NCI-H1105 treated with DMSO at 0.1 percent for 48 hours (cell line): ENCODE data around the gene ADAT3.

Source experiments
- DNase-seq: peaks from one replicate; lab custom pipeline; 2025; lab: John Stamatoyannopoulos, UW

The ADAT3 gene

DNA sequence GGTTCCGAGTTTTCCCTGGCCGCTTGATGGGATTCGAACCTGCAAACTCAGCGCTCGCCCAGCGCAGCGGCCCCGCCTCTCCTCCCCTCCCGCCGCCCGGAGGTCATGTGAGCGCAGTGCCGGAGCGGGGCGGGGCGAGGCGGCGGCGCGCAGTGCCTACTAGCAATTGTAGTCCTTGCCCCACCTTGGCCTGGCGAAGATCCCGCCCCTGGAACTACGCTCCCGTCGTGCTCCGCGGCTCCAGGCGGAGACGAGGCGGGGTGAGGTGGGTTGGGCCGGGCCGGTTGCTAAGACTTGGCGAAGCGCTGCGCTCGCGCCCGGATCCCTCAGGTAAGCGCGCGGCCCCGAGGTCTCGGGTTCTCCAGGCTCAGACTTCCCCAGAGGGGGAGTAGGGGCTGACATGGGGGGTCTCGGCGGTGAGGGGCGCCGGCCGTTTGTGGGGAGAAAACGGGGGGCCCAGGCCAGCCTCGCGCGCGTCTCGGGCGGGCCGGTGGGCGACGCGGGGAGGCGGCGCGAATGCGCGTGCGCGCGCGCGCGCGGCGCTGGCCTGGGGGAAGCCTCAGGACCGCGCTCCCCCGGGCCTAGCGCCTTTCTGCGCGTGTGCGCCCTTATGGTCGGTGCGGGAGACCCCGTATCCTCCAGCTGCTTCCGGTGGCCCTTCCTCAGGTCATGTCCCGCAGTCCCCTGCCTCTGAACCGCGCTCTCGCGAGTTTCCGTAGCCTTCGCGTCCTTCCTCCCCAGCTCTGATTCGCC lies at the start of gene ADAT3, which contains the start of gene SCAMP4:
Gene ADAT3, plus strand, starts transcription at position 290 of the 753 bp plus-strand sequence. CDS start 6,649 bp downstream, outside the sequence.
Gene SCAMP4, plus strand, starts transcription at position 290 of the 753 bp plus-strand sequence. CDS start 9,621 bp downstream, outside the sequence.
- peak; percentile 97 for DNase-seq

DNA sequence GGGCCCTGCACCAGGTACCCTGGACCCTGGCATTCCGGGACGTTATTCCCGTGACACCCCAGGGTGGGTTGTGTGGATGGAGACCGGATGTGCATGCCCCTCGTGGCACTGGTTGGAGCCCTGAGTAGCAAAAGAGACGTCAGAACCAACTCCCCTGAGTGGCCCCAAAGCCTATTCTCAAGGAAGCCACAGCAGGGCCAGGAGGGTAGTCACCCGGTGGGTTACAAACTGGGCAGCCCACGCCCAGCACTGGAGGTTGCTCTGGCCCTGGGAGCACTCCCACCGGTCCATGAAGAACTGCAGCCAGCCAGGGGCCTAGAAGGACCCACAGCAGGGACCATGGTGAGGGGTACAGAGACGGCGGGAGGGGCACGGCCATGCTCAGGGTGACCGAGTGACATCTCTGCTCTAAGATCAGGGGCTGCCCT lies 49.4 kb upstream of the ADAT3 start:
- DNase-seq: no peak

- no peak for DNase-seq
These were observed 48.9 kb upstream of the ADAT3 start for GRCh38 chr19:1856345-1856697.

DNA sequence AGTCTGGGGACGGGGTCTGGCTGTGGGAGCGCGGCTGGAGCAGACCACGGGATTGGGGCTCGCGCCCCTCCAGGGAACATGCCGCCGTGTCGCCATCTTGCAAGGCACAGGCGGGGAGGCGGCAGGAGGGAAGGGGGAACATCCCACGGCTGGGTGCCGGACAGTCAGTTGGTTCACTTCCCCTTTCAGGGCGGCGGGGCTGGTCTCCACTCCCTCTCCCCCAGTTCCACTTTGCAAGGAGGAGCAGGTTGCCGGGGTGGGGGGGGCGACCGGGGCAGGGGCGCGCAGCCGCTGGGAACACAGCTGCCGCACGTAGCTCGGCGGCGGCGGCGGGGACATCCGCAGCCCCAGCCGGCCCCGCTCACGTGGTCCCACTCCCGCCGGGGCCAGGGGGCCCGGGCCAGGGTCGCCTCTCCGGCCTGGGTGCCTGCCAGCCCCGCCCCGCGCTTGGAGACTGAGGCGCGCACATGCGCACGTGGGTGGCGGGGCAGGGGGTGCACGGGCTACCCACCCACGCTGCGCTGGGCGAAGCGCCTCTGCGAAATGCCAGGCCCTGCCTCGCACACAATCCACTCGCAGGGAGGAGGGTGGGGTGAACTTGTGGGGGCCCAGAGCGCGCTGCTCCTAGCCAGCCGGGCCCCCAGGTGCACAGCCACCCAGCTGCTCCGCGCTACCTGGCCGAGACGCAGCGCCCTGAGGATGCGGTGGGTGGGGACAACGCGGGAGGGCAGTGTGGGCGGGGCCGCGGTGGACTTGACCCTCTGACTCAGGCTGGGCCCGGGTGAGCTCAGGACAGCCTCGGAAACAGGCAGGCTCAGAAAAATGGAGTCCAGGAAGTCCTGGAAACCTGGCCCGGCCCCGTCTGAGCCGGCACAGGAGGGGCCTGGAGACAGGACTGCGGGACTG lies 48.2 kb upstream of the ADAT3 start:
- no peak for DNase-seq

DNA sequence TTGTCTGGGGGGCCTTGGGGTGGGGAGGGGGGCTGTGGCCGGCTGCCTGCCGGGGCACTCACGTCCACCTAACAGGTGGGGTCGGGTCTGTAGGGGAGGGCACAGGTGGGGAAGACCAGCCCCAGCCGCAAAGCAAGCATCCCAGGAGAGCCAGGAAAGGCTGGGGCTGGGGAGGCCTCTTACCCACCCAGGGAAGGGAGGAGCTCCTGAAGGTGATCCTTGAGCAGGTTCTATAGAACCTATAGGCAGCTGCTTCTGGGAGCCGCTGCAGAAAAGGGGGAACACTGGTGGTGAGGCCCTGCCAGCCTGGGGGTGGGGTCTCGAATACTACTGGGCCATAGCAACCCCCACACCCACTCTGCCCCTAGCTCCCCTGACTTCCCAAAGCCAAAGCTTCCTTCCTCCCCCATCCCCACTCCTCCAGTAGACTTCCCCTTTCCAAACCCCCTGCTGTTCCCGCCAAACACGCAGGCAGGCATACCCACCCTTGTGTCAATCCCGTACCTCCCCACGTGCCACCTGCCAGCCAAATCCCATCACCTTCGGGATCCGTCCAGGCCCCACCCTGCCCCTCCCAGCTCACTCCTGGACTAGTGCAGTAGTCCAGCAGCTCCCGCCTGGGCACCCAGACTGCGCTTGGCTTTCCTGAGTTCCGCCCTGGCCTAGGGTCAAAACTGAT lies 47.4 kb upstream of the ADAT3 start:
- no peak for DNase-seq

GRCh38 chr19:1858412-1859081 lies 46.7 kb upstream of the ADAT3 start:
- DNase-seq: no peak

DNA sequence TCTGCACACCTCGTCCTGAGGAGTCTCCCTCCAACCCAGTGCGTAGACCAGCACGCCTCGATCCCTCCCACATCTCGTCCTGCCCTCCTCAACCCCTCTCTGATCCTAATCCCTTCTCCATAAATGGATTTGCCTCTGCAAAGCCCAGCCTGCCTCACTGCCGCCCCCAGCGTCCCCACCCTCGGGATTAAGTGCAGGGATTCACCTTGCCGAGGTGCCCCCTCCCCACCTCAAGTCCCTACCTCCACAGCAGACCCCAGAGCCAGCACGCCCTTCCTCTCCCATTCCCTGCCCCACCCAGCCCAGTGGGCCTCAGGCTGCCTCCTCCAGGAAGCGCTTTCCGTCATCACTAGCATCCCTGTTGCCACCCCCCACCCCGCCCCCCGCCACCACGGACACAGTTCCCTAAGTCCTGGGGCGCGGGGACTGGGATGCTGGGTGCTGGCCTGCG lies 45.8 kb upstream of the ADAT3 start:
- DNase-seq: no peak

DNA sequence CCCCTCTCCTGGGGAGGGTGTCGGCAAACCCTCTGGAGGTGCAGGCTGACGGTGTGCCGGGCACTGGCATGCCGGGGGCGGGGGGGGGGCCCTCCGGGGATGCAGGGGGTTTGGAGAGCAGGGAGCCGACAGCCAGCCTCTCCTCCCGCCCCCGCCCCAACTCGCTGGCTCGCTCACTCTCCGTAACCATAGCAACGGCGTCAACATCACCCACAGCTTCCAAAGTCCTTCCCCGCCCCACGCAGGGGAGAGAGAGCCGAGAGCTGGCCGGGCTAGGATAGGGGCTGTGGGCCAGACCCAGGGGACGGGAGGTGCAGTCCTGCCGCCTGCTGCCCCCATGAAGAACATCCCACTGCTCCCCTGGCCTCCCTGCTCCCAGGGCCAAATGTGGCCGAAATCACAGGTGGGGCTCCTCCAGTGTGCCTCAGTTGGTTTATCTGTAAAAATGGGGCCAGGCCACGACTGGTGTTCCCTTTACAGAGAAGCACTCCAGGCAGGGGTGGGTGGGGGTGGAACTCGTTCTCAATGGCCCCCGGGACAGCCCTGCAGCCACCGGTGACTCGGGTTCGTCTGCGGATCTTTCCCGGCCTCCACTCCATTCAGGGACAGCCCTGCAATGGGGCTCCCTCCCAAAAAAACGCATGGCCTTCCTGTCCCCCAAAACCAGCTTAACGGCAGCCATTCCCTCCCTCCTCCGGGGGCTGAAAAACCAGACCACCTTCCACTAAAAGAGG lies 45.0 kb upstream of the ADAT3 start:
- peak; percentile 1 for DNase-seq

DNA sequence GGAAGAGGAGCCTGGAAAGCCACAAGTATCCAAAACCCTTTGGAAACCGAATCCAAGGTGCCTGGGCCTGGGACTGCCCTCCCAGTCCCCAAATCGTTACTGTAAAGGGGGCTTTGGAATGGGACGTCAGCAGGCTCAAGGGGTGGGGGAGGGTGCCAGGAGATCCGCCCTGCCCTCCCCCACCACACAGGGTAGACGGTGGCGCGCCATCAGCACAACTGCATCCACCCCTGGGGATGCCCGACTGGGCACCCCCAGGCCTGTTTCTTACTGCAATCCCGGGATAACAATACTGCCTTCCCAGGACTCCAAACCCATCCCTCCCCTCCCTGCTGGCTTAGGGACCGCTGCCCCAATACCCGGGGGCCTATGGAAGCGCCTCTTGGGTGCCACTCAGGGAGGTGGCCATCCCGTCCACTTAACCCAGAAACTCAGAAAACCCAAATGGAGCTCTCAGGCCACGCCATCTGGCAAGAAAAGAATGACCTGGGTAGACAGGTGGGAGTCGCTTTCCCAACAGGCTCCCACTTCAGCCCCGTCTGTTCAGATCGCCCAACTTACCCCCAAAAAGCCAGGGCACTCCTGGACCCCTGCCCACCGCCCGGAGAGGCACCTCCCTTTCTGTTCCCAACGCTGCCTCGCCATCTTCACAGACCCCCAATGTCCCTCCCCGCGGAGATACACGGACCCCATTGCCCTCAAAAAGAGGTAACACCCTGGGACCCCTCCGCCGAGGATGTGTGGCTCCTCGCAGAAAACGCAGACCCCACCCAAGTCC lies 44.2 kb upstream of the ADAT3 start:
- no peak for DNase-seq

GRCh38 chr19:1861599-1862031 lies 43.6 kb upstream of the ADAT3 start:
- no peak for DNase-seq

GRCh38 chr19:1862068-1862423 lies 43.2 kb upstream of the ADAT3 start:
- no peak for DNase-seq

DNA sequence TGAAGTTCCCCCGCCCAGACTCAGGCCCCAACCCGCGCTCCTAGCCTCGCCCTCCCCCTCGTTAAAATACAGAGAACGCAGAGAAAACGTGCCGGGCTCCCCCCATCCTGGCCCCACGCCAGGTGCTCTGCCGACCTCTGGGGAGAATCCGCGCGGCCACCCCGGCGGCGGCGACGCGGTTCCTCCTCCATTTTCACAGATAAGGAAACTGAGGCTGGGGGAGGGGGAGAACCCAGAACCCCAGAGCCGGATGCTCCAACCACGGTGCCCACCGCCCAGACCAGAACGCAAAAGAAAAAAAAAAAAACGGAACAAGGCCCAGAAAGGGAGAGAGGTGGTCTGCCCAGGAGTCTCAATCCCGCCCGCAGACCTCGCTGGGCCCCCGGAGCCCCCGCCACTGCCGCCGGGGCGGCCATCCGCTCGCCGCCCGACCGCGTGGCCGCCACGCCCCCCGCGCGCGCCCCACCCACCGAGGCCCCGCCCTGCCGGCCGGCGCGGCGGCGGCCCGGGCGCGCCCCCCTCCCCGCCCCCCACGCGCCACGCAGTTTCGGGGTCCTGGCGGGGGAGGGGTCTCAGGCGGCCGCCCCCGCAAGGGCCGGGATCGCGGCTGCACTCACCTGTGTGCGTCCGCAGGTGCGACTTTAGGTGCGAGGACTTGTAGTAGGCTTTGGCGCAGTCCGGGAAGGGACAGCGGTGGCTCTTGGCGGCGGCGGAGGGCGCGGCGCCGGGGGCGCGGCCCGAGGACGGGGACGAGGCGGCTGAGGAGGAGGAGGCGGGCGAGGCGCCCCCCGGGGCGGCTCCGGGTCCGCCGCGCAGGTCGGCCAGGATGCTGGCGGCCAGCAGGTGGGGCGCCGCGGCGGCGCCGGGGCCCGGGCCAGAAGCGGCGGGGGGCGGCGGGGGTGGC lies 42.5 kb upstream of the ADAT3 start:
- DNase-seq: peak; percentile 27

DNA sequence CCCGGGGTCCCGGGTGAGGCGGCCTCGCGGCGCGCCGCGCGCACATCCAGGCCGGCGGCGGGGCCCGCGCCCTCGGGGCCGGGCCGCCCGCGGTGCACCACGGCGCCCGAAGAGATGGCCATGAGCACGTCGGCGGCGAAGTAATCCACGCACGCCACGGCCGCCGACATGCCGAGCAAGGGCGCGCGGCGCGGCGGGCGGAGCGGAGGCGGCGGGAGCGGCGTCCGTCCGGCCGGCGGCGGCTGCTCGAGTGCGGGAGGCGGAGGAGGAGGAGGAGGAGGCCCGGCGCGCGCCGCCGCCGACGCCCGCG lies 41.9 kb upstream of the ADAT3 start, which contains the start of gene KLF16:
Gene KLF16, minus strand, starts transcription at position 252 of the 310 bp plus-strand sequence. Its CDS starts 82 bp downstream, at position 170.
- no peak for DNase-seq

DNA sequence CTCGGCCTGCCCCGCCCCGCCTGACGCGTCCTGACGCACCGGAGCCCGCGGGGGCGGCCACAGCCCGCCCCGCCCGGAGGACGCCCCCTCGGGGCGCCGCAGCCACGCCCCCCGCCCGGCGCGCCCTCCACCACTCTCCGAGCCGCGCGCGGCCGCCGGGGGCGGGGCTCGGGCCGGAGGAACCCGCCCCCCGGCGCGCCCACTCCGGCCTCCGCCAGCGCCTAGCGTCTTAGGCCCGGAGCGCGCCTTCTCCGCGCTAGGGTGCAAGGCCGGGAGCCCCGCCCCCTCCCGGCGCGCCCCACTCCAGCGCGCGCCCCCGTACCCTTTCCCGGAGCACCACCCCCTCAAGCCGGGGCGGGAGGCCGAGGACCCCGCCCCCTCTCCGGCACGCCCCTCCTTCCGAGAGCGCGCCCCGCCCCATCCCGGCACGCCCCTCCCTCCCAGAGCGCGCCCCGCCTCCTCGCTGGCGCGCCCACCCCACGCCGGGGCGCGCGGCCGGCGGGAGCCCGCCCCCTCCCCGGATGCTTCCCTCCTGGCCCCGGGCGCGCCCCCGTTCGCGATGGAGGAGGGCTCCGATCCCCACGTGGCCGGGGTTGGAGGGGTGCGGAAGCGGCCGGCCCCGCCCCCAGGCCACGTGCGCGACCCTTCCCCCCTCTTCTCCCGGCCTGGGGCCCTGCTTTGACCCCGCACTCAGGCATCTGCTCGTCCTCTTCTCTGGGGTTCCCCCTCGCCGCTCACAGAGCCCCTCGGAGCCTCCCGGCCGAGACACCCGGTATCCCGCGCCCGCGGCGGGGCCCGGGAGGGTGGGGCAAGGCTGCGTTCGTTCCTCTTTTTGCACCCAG lies 41.3 kb upstream of the ADAT3 start:
- peak; percentile 89 for DNase-seq

DNA sequence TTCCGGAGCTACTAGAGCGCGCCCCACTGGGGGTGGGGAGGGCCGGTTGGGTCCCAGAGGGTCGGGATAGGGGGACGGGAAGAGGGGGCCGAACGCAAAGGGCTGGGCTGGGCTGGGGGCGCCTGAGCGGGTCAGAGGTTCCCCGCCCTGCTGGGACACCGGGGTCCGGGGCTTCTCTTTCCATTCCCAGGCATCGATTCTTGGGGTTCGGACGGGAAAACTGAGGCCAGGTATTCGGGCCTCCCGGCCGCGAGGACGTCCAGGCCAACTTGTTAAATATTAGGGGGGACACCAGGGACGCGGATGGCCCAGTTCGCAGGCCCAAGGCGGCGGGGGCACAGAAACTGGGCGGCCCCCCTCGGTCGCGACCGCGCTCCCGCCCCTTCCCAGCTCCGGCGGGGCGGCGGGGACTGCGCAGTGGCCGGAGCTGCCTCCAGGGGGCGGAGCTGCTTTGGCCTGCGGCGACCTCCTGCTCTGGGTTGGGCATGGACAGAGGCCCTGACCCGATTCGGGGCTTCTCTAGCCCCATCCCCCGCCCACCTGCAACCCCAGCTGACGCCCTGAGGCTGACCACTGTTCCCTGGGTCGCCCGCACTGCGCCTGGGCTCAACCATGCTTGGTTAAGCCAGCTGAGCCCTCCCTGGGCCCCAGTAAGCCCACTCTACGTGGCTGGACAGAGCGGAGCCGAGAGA lies 40.6 kb upstream of the ADAT3 start:
- DNase-seq: no peak

GRCh38 chr19:1865172-1866010 lies 39.8 kb upstream of the ADAT3 start:
- DNase-seq: no peak
